ENCODE results near the gene ATG14. TPM values are rescaled to one million over a fixed set of nuclear protein-coding genes. Genes with fewer than 3 reads are reported as not detected.
"Not testable (repeated sequence)": the region's sequence is repeated elsewhere in the genome, so short reads cannot be mapped to it uniquely, and the experiment has no call there.

Gene ATG14
- total RNA-seq, 8 experiments from 2014 or later = 7.7 to 19.1 (median 13.6) TPM

DNA sequence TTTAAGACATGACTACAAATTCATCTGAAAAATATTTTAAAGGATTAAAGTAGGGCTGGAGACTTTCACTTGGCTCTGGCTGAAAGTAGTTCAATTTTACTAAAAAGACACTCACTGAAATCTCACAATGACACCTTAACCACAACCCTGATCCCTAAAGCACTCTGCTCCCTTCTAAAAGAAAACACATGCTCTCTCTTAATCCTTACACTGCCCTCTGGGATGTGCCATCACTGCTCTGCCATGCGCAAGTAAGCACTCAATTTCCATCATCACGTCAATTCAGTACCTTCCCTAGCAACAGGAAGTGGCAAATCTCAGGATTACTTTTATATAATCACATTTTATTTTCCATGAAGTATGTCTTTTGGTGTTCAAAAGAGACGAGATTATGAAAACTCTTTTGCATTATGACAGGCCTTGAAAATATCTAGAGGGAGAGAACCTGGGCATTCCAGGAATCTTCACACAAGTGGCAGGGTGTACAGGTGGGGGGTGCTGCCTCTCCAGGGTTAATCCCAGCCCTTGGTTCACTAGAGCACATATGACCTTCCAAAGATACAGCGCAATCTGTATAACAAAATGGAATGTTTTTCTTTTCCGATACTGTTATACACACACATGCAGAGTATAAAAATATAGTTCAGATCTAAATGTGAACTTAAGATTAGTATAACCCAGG is 7.3 kb downstream of the ATG14 start:
- no peak overlapping the region for H3K27ac ChIP-seq
- 43 to 100% (median 82%) methylated on average over 2 to 5 of the region's 5 CpGs; no CpG with 5 or more reads in 1 of the 10 experiments for WGBS, 10 experiments
- in situ Hi-C loops (cut with MboI; ENCODE audit: low pct_unique_long_range_greater_than_20kb in 2 of 9, low sequenced_read_pairs in 9 of 9, unreplicated experiment in 9 of 9) = no loop called here
- H3K4me1 ChIP-seq (replicated peaks in 1 of 2) = no peaks in the 10 kb centered on the region
- H3K4me3 ChIP-seq = no peak overlapping the region
- peak in 3 of 8 experiments; percentile 66 to 94 (median 73) for ATAC-seq (replicated peaks in 6 of 8)

DNA sequence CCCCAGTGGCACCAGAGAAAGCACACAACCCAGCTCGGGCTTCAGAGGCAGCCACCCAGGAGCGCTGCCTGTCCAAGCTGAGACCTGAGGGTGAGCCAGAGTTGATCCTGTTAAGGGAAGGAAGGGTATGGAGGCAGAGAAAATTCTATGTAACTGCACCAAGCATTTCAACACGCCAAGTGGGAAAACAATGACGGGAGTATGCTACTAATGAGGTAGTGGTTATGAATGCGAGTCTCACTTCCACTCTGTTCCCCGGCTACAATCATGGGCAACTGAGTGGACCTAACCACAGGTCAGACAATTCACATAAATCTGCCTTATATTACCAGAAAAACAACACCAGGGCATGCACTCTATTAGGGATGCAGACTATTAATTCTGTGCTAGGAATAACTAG is 9.9 kb downstream of the ATG14 start:
- 80 to 100% (median 93%) methylated on average over 1 to 6 of the region's 6 CpGs; no CpG with 5 or more reads in 2 of the 10 experiments for WGBS, 10 experiments
- no peaks in the 10 kb centered on the region for H3K4me1 ChIP-seq (replicated peaks in 1 of 2)
- no peak overlapping the region for H3K27ac ChIP-seq
- no peak overlapping the region for H3K4me3 ChIP-seq
- ATAC-seq (replicated peaks in 6 of 8) = no peak
- in situ Hi-C loops (cut with MboI; ENCODE audit: low pct_unique_long_range_greater_than_20kb in 2 of 9, low sequenced_read_pairs in 9 of 9, unreplicated experiment in 9 of 9) = no loop called here

DNA sequence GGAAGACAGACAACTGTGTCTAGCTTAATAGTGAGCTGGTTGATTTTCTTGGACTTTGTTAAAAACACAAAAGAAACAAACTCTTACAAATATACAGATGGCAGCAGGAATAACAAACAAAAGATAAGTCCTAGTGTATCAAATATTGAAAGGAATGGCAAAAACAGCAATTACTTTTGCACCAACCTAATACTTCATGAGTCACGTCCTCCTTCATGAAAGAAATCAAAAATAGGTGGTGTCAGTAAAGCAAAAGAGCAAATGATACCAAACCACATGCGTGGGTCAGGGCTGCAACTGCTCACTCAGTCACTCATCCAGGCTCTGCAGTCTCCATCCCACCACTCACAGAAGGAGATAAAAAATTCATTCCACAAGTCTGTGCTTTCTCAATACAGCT is 11.8 kb downstream of the ATG14 start:
- WGBS, 10 experiments = 37 to 100% (median 81%) methylated on average over 1 to 2 of the region's 2 CpGs

DNA sequence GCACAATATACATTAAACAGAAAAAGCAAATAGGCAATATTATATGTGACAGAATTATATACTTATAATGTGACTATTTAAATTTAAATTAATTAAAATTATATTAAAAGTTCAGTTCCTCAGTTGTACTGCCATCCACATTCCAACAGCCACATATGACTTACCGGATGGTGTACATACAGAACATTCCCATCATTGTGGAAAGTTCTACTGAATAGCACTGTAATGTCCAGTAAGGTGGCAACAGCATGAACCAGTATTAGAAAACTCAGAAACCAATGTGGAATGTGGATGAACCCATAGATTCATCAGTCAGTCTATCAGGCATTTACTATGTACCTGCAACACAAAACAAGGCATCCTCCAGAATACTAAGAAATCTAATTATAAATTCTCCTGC is 12.4 kb downstream of the ATG14 start:
- H3K4me3 ChIP-seq = no peak overlapping the region
- H3K27ac ChIP-seq = no peak overlapping the region
- no peak for ATAC-seq (replicated peaks in 6 of 8)
- H3K4me1 ChIP-seq (replicated peaks in 1 of 2) = no peaks in the 10 kb centered on the region
- 93 to 100% (median 100%) methylated on average over 1 of the region's 1 CpG; no CpG with 5 or more reads in 4 of the 10 experiments for WGBS, 10 experiments
- in situ Hi-C loops (cut with MboI; ENCODE audit: low pct_unique_long_range_greater_than_20kb in 2 of 9, low sequenced_read_pairs in 9 of 9, unreplicated experiment in 9 of 9) = no loop called here

More for the DNA sequence above, 11.8 kb downstream of the ATG14 start:
- H3K27ac ChIP-seq = no peak overlapping the region
- H3K4me1 ChIP-seq (replicated peaks in 1 of 2) = no peaks in the 10 kb centered on the region
- in situ Hi-C loops (cut with MboI; ENCODE audit: low pct_unique_long_range_greater_than_20kb in 2 of 9, low sequenced_read_pairs in 9 of 9, unreplicated experiment in 9 of 9) = no loop called here
- no peak overlapping the region for H3K4me3 ChIP-seq
- ATAC-seq (replicated peaks in 6 of 8) = no peak

DNA sequence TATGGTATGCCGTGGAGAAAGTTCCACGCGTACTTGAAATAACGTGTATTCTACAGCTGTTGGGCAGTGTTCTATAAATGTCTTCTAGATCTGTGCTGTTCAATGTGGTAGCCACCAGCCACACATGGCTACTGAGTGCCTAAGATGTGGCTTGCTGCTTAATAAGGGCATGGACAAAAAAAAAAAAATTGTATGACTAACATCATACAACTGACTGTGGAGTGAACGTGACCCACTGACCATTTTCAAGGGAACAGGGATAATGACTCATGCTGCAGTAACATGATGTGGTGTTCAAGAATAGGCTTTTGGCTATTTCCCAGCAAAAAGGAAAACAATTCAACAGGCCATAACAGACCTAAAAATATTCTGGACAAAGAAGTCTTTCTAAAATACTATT is 13.0 kb downstream of the ATG14 start:
- ATAC-seq (replicated peaks in 6 of 8) = peak in 7 of 8 experiments; percentile 60 to 99 (median 93)
- Histone ChIP-seq H3K27ac (no peak overlapping the region), H3K4me3 (no peak overlapping the region), H3K4me1 (replicated peaks in 1 of 2) (no peaks in the 10 kb centered on the region)
- in situ Hi-C loops (cut with MboI; ENCODE audit: low pct_unique_long_range_greater_than_20kb in 2 of 9, low sequenced_read_pairs in 9 of 9, unreplicated experiment in 9 of 9) = no loop called here
- WGBS, 10 experiments = 62 to 100% (median 91%) methylated on average over 2 to 5 of the region's 5 CpGs; no CpG with 5 or more reads in 1 of the 10 experiments

DNA sequence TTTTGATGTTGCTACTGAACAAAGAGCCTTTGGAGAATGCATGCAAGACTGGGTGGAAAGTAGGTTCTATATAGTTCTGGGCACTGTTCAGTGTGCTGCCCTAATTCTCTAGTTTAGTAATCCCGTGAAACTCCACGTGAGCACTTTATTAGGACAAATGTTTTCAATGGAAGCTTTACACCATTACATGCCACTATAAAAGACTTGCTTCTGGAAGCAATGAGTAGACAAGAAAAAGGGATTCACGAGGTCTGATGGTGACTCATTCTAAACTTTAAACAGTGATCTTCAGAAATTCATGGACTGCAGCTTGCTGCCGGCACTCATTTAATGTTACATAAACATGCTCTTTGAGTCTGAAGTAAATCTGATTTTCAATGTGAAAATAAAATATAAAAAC is 22.3 kb downstream of the ATG14 start:
- 11 to 100% (median 86%) methylated on average over 1 to 4 of the region's 4 CpGs; no CpG with 5 or more reads in 1 of the 10 experiments for WGBS, 10 experiments
- H3K27ac ChIP-seq = no peak overlapping the region
- no peak overlapping the region for H3K4me3 ChIP-seq
- H3K4me1 ChIP-seq (replicated peaks in 1 of 2) = no peaks in the 10 kb centered on the region
- in situ Hi-C loops (cut with MboI; ENCODE audit: low pct_unique_long_range_greater_than_20kb in 2 of 9, low sequenced_read_pairs in 9 of 9, unreplicated experiment in 9 of 9) = no loop called here
- ATAC-seq (replicated peaks in 6 of 8) = peak in 2 of 8 experiments; percentile 62 to 64

DNA sequence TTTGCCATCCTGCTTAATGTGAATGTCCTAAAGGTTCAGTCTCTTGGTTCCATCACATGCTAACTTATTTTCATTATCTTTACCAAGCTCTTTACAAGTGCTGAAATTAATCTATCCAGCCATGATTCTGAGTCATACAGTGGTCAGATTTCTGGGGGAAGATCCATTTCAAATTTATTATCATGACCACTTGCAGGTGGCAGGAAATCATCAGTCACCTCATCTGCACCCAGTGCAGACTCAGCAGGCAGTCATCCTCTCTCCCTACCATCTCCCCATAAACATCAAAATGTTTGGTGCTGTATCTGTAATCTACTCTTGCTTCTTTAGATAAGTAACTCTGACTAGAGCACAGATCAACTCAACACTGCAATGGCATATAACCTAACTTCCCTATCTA is 23.5 kb downstream of the ATG14 start:
- ATAC-seq (replicated peaks in 6 of 8) = peak in 2 of 8 experiments; percentile 18 to 36
- H3K4me1 ChIP-seq (replicated peaks in 1 of 2) = no peaks in the 10 kb centered on the region
- H3K4me3 ChIP-seq = no peak overlapping the region
- H3K27ac ChIP-seq = no peak overlapping the region
- in situ Hi-C loops (cut with MboI; ENCODE audit: low pct_unique_long_range_greater_than_20kb in 2 of 9, low sequenced_read_pairs in 9 of 9, unreplicated experiment in 9 of 9) = no loop called here

DNA sequence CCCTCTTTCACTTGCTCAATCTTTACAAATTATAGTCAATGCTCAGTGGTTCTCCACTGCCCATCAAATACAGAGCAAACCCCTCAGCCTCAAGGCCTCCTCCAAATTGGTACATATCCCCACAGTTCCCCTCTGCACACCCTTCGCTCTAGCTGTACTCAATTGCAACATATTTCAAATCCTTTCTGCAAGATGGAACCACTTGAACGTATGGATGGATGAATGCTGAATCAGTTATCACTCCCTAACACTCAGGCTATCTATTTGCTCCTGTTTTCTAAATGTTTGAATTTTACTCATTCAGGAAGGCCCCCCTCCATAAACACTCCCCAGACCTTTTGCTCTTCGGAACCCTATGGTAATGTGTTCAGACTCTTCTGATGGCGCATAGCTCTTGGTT is 24.5 kb downstream of the ATG14 start:
- no peaks in the 10 kb centered on the region for H3K4me1 ChIP-seq (replicated peaks in 1 of 2)
- WGBS, 10 experiments = 80 to 100% (median 93%) methylated on average over 1 to 4 of the region's 4 CpGs; no CpG with 5 or more reads in 1 of the 10 experiments
- ATAC-seq (replicated peaks in 6 of 8) = no peak
- H3K4me3 ChIP-seq = no peak overlapping the region
- no peak overlapping the region for H3K27ac ChIP-seq
- in situ Hi-C loops (cut with MboI; ENCODE audit: low pct_unique_long_range_greater_than_20kb in 2 of 9, low sequenced_read_pairs in 9 of 9, unreplicated experiment in 9 of 9) = no loop called here

DNA sequence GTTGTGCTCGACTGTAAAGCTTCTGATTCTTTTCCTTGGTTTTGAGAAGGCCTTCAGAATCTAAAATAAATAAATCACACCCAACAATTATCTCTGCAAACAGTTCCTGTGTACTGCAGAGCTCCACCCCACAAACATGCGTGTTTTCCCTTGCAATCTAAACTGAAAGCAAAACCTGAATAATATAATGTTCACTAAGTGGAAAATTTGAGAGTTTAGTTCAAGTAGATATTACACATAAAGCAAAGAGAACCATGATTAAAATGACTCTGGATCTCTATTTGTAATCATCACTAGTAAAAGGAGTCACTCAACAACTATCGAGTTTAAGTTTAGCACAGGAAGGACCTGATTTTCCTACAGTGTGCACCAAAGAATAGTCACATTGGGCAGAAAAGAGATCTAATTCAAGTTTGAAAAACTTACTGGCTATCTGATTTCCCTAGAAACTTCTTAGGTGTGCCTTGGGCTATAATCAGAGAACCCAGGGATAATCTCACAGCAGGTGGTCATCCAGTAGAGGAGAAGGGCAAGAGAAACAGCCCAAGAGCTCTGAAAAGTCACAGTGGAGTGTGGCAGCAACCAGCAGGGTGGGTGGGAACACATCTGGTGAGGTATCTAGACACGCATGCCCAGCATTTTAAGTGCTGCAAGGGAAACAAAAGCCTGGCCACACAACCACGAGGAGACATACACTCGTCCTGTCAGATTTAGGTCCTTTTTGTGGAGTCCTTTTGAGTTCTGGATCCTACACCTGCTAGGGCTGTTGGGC is 25.4 kb downstream of the ATG14 start:
- in situ Hi-C loops (cut with MboI; ENCODE audit: low pct_unique_long_range_greater_than_20kb in 2 of 9, low sequenced_read_pairs in 9 of 9, unreplicated experiment in 9 of 9) = no loop called here
- no peaks in the 10 kb centered on the region for H3K4me1 ChIP-seq (replicated peaks in 1 of 2)
- 65 to 100% (median 90%) methylated on average over 1 to 5 of the region's 6 CpGs; no CpG with 5 or more reads in 1 of the 10 experiments for WGBS, 10 experiments
- ATAC-seq (replicated peaks in 6 of 8) = peak in 3 of 8 experiments; percentile 34 to 62 (median 57)
- no peak overlapping the region for H3K4me3 ChIP-seq
- H3K27ac ChIP-seq = no peak overlapping the region

DNA sequence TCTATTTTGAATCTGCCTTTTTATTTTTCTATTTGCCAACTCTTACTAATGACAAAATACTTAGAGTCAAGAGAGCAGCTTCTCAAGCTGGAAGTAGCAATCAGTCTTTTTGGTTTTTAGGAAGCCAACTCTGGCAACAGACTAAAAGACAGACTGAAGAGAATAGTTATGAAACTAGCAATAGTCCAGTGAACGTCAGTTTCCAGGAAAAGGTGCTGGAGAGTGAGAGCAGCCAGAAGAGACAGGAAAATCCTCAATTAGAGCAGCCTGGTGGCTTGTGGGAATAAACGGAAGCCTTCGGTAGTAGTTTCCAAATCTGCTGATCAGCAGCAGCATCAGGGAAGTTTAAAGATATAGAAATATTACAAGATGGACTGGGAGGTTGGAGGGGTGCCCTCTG is 27.1 kb downstream of the ATG14 start:
- WGBS, 10 experiments = 52 to 100% (median 94%) methylated on average over 1 to 3 of the region's 3 CpGs; no CpG with 5 or more reads in 2 of the 10 experiments
- H3K4me1 ChIP-seq (replicated peaks in 1 of 2) = no peaks in the 10 kb centered on the region
- H3K4me3 ChIP-seq = no peak overlapping the region
- in situ Hi-C loops (cut with MboI; ENCODE audit: low pct_unique_long_range_greater_than_20kb in 2 of 9, low sequenced_read_pairs in 9 of 9, unreplicated experiment in 9 of 9) = no loop called here
- no peak overlapping the region for H3K27ac ChIP-seq
- ATAC-seq (replicated peaks in 6 of 8) = no peak

DNA sequence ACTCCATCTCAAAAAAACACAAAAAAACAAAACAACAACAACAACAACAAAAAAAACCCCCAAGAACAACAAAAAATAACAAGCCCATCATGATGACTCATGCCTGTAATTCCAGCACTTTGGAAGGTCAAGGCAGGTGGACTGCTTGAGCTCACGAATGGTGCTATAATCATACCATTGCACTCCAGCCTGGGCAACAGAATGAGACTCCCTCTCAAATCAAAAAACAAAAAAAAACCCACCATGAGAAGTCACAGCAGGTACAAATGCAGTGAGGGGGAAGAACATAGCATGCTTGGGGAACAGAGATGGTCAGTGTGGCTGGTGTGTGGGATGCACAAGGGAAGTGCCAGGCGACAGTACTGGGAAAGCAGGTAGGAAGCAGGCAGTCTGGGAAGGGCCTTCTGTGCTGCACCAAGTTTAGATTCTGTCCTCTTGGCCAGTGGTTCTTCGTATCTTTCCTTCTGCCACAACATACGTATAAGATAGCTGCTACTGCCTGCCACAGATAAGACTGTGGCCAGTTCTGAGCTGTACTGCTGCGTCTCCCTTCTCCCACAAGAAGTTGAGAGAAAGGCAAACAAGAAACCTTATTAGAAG is 28.0 kb downstream of the ATG14 start:
- in situ Hi-C loops (cut with MboI; ENCODE audit: low pct_unique_long_range_greater_than_20kb in 2 of 9, low sequenced_read_pairs in 9 of 9, unreplicated experiment in 9 of 9) = no loop called here
- Histone ChIP-seq H3K27ac (no peak overlapping the region), H3K4me3 (no peak overlapping the region), H3K4me1 (replicated peaks in 1 of 2) (no peaks in the 10 kb centered on the region)
- ATAC-seq (replicated peaks in 6 of 8) = no peak
- 80 to 100% (median 97%) methylated on average over 1 to 5 of the region's 5 CpGs for WGBS, 10 experiments

DNA sequence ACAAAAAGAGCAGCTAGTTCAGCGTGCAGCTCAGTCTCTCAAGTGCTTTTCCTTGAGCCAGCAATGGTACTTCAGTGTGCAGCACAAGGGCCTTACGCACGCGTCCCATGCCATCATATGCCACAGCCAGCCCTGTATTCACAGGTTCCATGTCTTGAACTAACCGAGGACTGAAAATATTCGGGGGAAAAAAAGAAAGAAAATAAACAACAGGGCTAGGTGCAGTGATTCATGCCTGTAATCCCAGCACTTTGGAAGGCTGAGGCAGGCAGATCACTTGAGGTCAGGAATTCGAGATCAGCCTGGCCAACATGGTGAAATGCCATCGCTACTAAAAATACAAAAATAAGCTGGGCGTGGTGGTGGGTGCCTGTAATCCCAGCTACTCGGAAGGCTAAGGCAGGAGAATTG is 28.6 kb downstream of the ATG14 start:
- H3K4me3 ChIP-seq; H3K4me1 ChIP-seq (replicated peaks in 1 of 2); H3K27ac ChIP-seq; ATAC-seq (replicated peaks in 6 of 8); in situ Hi-C loops (cut with MboI; ENCODE audit: low pct_unique_long_range_greater_than_20kb in 2 of 9, low sequenced_read_pairs in 9 of 9, unreplicated experiment in 9 of 9): not testable (repeated sequence)
- 42 to 100% (median 88%) methylated on average over 2 to 8 of the region's 10 CpGs for WGBS, 10 experiments

DNA sequence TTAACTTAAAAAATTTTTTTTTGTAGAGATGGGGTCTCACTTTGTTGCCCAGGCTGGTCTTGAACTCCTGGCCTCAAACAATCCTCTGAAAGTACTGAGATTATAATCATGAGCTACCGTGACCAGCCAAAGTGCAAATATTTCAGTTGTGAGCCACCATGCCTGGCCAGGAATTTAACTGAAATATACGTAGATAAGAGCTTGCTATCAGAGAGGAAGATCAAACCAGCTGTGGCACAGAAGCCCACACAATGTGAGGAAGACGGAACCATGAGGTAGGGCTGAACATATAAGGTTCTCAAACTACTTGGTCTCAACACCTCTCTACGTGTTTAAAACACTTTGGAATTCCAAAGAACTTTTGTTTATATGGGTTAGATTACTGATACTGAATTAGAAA is 29.1 kb downstream of the ATG14 start:
- Histone ChIP-seq H3K4me3 (no peak overlapping the region), H3K27ac (no peak overlapping the region), H3K4me1 (replicated peaks in 1 of 2) (no peaks in the 10 kb centered on the region)
- in situ Hi-C loops (cut with MboI; ENCODE audit: low pct_unique_long_range_greater_than_20kb in 2 of 9, low sequenced_read_pairs in 9 of 9, unreplicated experiment in 9 of 9) = no loop called here
- no peak for ATAC-seq (replicated peaks in 6 of 8)
- 87 to 100% (median 97%) methylated on average over 1 to 4 of the region's 4 CpGs; no CpG with 5 or more reads in 1 of the 10 experiments for WGBS, 10 experiments
